HK-2 (cell line): ENCODE data around the gene PRSS23.

Experiments
- DNase-seq: peaks from one replicate; pipeline ENCODE4 v3.0.0-alpha.2; 2018; ENCODE audit not compliant: unreplicated experiment

PRSS23 gene

GRCh38 chr11:86790867-86791849 is 9.2 kb upstream of the PRSS23 start:
- no peak for DNase-seq

- no peak for DNase-seq
These were observed 8.2 kb upstream of the PRSS23 start for GRCh38 chr11:86792150-86792549.

GRCh38 chr11:86793307-86793706 is 7.0 kb upstream of the PRSS23 start:
- DNase-seq = no peak

GRCh38 chr11:86795511-86795910 is 4.8 kb upstream of the PRSS23 start:
- DNase-seq = no peak

- DNase-seq = no peak
These were observed 4.4 kb upstream of the PRSS23 start for GRCh38 chr11:86795949-86796348.

- no peak for DNase-seq
These were observed 3.2 kb upstream of the PRSS23 start for GRCh38 chr11:86797133-86797532.

- no peak for DNase-seq
These were observed 1.4 kb upstream of the PRSS23 start for GRCh38 chr11:86798988-86799387.

- no peak for DNase-seq
These were observed 664 bp upstream of the PRSS23 start for GRCh38 chr11:86799680-86800075.

- no peak for DNase-seq
These were observed 574 bp downstream of the PRSS23 start for GRCh38 chr11:86800960-86801272.

GRCh38 chr11:86801364-86801763 is 1.0 kb downstream of the PRSS23 start:
- no peak for DNase-seq

- no peak for DNase-seq
These were observed 1.8 kb downstream of the PRSS23 start for GRCh38 chr11:86802146-86802545.

- no peak for DNase-seq
These were observed 2.3 kb downstream of the PRSS23 start for GRCh38 chr11:86802601-86803051.

- no peak for DNase-seq
These were observed 3.0 kb downstream of the PRSS23 start for GRCh38 chr11:86803136-86804045.

GRCh38 chr11:86804951-86805350 is 4.6 kb downstream of the PRSS23 start:
- no peak for DNase-seq

GRCh38 chr11:86805873-86806310 is 5.5 kb downstream of the PRSS23 start:
- no peak for DNase-seq

GRCh38 chr11:86806903-86807302 is 6.6 kb downstream of the PRSS23 start:
- DNase-seq = no peak

GRCh38 chr11:86807360-86807759 is 7.0 kb downstream of the PRSS23 start:
- DNase-seq = no peak

GRCh38 chr11:86809561-86809960 is 9.2 kb downstream of the PRSS23 start:
- DNase-seq = no peak

GRCh38 chr11:86810288-86810687 is 9.9 kb downstream of the PRSS23 start:
- no peak for DNase-seq

GRCh38 chr11:86811637-86812321 is 11.4 kb downstream of the PRSS23 start:
- DNase-seq = no peak

GRCh38 chr11:86812322-86812670 is 12.0 kb downstream of the PRSS23 start:
- DNase-seq = no peak

GRCh38 chr11:86812981-86813380 is 12.6 kb downstream of the PRSS23 start:
- no peak for DNase-seq
